B cell (primary cell): ENCODE measurements around the gene VWA8. TPM values are rescaled to one million over a fixed set of nuclear protein-coding genes. Genes with fewer than 3 reads are reported as not detected.

Source experiments
- ATAC-seq: fragments of 200-7000 bp; cut with Tn5 transposase; one replicate; pipeline ENCODE4 v1.10.0; 2021; ENCODE audit warnings: low read depth, mild to moderate bottlenecking, moderate number of reproducible peaks, moderate library complexity
- CTCF ChIA-PET: fragments of 350-600 bp; sonication (Branson Sonifier 250); formaldehyde crosslinking; loops from one replicate; lab custom pipeline; 2021; ENCODE audit warnings: antibody characterized with exemption, inconsistent platforms; lab: Charles Lee
- POLR2A ChIA-PET: fragments of 350-600 bp; sonication (Branson Sonifier 250); formaldehyde crosslinking; loops from one replicate; lab custom pipeline; 2021; ENCODE audit warnings: antibody characterized with exemption; lab: Charles Lee
- DNase-seq: peaks from one replicate; pipeline ENCODE4 v3.0.0; 2013
- H2AFZ ChIP-seq: 2 replicates; pipeline ENCODE4 v1.6.1; 2012; ENCODE audit warnings: mild to moderate bottlenecking, low read depth, low read length; ENCODE audit not compliant: insufficient read depth, poor library complexity, severe bottlenecking
- H3K27ac ChIP-seq, 2 donors: 1 replicate in 1 of 2; 2 replicates in 1 of 2; pipeline ENCODE4 v1.5.1; 2012 to 2013; ENCODE audit warnings: low read length in 2 of 2, mild to moderate bottlenecking in 2 of 2, moderate library complexity in 1 of 2
- H3K27me3 ChIP-seq, 4 experiments: fragments of 200-600 bp in 1 of 4; sonication (generic) in 1 of 4; replicated peaks in 1 of 4; 1 replicate in 2 of 4; 2 replicates in 2 of 4; pipeline versions ENCODE4 v1.6.1 to v1.7.0; 2013 to 2016; ENCODE audit warnings: low read length in 3 of 4, mild to moderate bottlenecking in 2 of 4, mixed read lengths in 1 of 4, moderate library complexity in 1 of 4; ENCODE audit not compliant: insufficient read depth in 4 of 4, control insufficient read depth in 3 of 4; ENCODE audit errors: control extremely low read depth in 1 of 4
- H3K36me3 ChIP-seq, 2 experiments: replicated peaks in 1 of 2; 1 replicate in 1 of 2; 2 replicates in 1 of 2; pipeline versions ENCODE4 v1.6.1 to v1.7.1; 2013; ENCODE audit warnings: low read length in 1 of 2; ENCODE audit not compliant: insufficient read depth in 2 of 2, control insufficient read depth in 1 of 2; ENCODE audit errors: control extremely low read depth in 1 of 2, extremely low read depth in 1 of 2
- H3K4me1 ChIP-seq, 2 donors: fragments of 200-600 bp in 1 of 2; sonication (generic) in 1 of 2; 1 replicate in 1 of 2; 2 replicates in 1 of 2; pipeline versions ENCODE4 v1.5.1 to v1.6.1; 2013 to 2017; ENCODE audit warnings: low read length in 2 of 2; ENCODE audit not compliant: control insufficient read depth in 2 of 2, insufficient read depth in 2 of 2
- H3K4me2 ChIP-seq: replicated peaks from 2 replicates; pipeline ENCODE3; 2012; ENCODE audit warnings: mild to moderate bottlenecking, low read depth, low read length; ENCODE audit not compliant: poor library complexity, severe bottlenecking
- H3K4me3 ChIP-seq, 5 experiments: fragments of 200-600 bp in 1 of 5; sonication (generic) in 1 of 5; 1 replicate in 3 of 5; 2 replicates in 2 of 5; pipeline versions ENCODE4 v1.5.1 to v1.7.0; 2011 to 2016; ENCODE audit warnings: low read length in 4 of 5, mild to moderate bottlenecking in 4 of 5, low read depth in 2 of 5, control low read depth in 1 of 5, moderate library complexity in 1 of 5; ENCODE audit not compliant: insufficient read depth in 1 of 5; ENCODE audit errors: control extremely low read depth in 1 of 5, extremely low read depth in 1 of 5
- H3K79me2 ChIP-seq: fragments of 200-600 bp; sonication (generic); one replicate; pipeline ENCODE4 v1.6.0; 2016; ENCODE audit warnings: low read length; ENCODE audit not compliant: control insufficient read depth, insufficient read depth
- H3K9ac ChIP-seq: fragments of 200-600 bp; sonication (generic); 2 replicates; pipeline ENCODE4 v1.6.1; 2017; ENCODE audit warnings: mild to moderate bottlenecking, low read length, moderate library complexity
- H3K9me3 ChIP-seq, 3 donors: one replicate each; pipeline versions ENCODE4 v1.6.1 to v1.7.1; 2013; ENCODE audit warnings: low read length in 2 of 3; ENCODE audit not compliant: control insufficient read depth in 2 of 3, insufficient read depth in 1 of 3; ENCODE audit errors: control extremely low read depth in 1 of 3
- H4K20me1 ChIP-seq: 2 replicates; pipeline ENCODE4 v1.6.0; 2012; ENCODE audit warnings: mild to moderate bottlenecking, low read length; ENCODE audit not compliant: insufficient read depth, control insufficient read depth, poor library complexity, severe bottlenecking
- H3K27ac Mint-ChIP-seq: one replicate; pipeline ENCODE4 v1.8.0; 2021; ENCODE audit warnings: mixed read lengths
- H3K27me3 Mint-ChIP-seq: one replicate; pipeline ENCODE4 v1.8.0; 2021; ENCODE audit warnings: mixed read lengths
- H3K4me1 Mint-ChIP-seq: one replicate; pipeline ENCODE4 v1.8.0; 2021; ENCODE audit warnings: mixed read lengths
- H3K4me3 Mint-ChIP-seq: one replicate; pipeline ENCODE4 v1.8.0; 2021; ENCODE audit warnings: mixed read lengths
- H3K9me3 Mint-ChIP-seq: one replicate; pipeline ENCODE4 v1.8.0; 2022; ENCODE audit warnings: mixed read lengths; ENCODE audit not compliant: insufficient read depth
- EZH2 ChIP-seq: IDR thresholded peaks from 2 replicates; pipeline ENCODE4 v1.6.1; 2012; ENCODE audit warnings: borderline replicate concordance, low read depth, mild to moderate bottlenecking, moderate library complexity, low read length; ENCODE audit not compliant: insufficient read depth, poor library complexity, severe bottlenecking
- WGBS: methylation state at CpG from one replicate; pipeline ENCODE4 v1.1.5; 2013; ENCODE audit warnings: missing lambda C conversion rate; ENCODE audit not compliant: insufficient coverage; 5-methylcytosine and 5-hydroxymethylcytosine counted together
- intact Hi-C: fragments of 100-400 bp; cut with micrococcal nuclease; formaldehyde crosslinking; loops from one replicate; pipeline ENCODE4 v1.10.0; 2022
- polyA plus RNA-seq: library from polyadenylated mRNA; depleted of rRNA; stranded (reverse); fragments of >200 nt; gene quantifications from 2 replicates; pipeline ENCODE4 v1.2.3, GENCODE V29; 2012
- total RNA-seq, 2 donors: library from RNA; stranded (reverse); fragments of 120-200 nt in 1 of 2; gene quantifications; 1 replicate in 1 of 2; 2 replicates in 1 of 2; pipeline versions ENCODE4 v1.2.3 to v1.2.4, GENCODE V29; 2013 to 2022
- TF ChIP-seq, protein P1 (sequence below): fragments of 200-600 bp; IDR thresholded peaks from one replicate; pipeline ENCODE4 v1.8.0; 2022; ENCODE audit warnings: antibody characterized with exemption, mild to moderate bottlenecking

VWA8 gene
- total and polyA plus RNA-seq, 2 donors (not counting 1 experiment from before 2014, with no cell fraction given) = 6.0 to 19.7 TPM

DNA sequence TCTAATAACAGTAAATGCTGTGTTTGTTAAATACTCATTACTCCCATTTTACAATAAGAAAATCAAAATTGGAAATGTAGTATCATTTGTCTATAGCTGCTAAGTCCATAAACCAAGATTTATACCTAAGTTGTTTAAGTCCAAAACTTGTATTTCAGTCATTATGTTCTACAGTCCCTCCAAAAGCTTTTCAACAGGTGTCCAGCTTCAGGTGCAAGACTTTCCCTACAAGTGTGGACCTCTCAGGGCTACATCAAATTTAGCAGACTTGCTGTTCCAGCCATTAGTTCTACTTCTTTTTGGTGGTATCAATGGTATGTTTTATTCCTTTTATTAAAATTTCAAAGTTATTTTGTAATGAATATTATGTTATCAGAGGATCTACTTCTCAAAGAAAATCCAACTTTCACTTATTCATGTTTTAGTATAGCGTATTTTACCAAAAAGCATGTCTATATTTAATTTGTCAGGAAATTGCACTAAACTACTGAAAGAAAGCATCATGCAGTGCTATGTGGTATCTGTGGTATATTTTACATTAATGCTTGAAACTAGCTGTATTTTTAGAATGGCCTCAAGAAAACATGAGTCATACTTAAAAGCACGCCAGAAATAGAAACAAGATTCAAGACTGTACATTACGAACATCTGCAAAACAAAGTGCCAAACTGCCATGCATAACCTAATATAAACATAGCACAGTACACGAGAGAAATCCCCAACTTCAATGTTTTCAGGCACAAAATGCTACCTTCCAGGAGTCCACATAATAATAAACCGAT is 44.5 kb downstream of the VWA8 start:
- intact Hi-C loops = loop anchor here (2.0 to 5.0 kb wide), 2 partner anchors 44 to 121 kb away; partner anchors contain the start of gene VWA8
- no peaks in the 10 kb centered on the region for H3K36me3 ChIP-seq
- H3K9ac ChIP-seq = peak overlapping the region; percentile 36
- ATAC-seq = peak; percentile 83
- peaks cover 11% of the 10 kb centered on the region for H4K20me1 ChIP-seq
- Mint-ChIP-seq H3K27ac (peak overlapping the region; percentile 8), H3K4me1 (peaks cover 36% of the 10 kb centered on the region), H3K27me3 (no peaks in the 10 kb centered on the region), H3K9me3 (no peaks in the 10 kb centered on the region), H3K4me3 (peak overlapping the region; percentile 34)
- peak; percentile 28 for DNase-seq
- H2AFZ ChIP-seq = no peak overlapping the region
- peaks cover 27% of the 10 kb centered on the region for H3K79me2 ChIP-seq
- 0% methylated on average over 2 of the region's 5 CpGs for WGBS
- POLR2A ChIA-PET = no interaction called here
- H3K4me3 ChIP-seq = no peak overlapping the region
- peak overlapping the region; percentile 52 for H3K4me2 ChIP-seq
- peaks cover 12 to 21% of the 10 kb centered on the region in 2 donors for H3K4me1 ChIP-seq
- TF ChIP-seq, protein P1, sequence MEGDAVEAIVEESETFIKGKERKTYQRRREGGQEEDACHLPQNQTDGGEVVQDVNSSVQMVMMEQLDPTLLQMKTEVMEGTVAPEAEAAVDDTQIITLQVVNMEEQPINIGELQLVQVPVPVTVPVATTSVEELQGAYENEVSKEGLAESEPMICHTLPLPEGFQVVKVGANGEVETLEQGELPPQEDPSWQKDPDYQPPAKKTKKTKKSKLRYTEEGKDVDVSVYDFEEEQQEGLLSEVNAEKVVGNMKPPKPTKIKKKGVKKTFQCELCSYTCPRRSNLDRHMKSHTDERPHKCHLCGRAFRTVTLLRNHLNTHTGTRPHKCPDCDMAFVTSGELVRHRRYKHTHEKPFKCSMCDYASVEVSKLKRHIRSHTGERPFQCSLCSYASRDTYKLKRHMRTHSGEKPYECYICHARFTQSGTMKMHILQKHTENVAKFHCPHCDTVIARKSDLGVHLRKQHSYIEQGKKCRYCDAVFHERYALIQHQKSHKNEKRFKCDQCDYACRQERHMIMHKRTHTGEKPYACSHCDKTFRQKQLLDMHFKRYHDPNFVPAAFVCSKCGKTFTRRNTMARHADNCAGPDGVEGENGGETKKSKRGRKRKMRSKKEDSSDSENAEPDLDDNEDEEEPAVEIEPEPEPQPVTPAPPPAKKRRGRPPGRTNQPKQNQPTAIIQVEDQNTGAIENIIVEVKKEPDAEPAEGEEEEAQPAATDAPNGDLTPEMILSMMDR = no peak
- TF ChIP-seq EZH2 = no peak
- no peaks in the 10 kb centered on the region for H3K27me3 ChIP-seq
- peak overlapping the region; percentile 4 to 32 for H3K27ac ChIP-seq
- no peaks in the 10 kb centered on the region for H3K9me3 ChIP-seq
- CTCF ChIA-PET = no interaction called here

DNA sequence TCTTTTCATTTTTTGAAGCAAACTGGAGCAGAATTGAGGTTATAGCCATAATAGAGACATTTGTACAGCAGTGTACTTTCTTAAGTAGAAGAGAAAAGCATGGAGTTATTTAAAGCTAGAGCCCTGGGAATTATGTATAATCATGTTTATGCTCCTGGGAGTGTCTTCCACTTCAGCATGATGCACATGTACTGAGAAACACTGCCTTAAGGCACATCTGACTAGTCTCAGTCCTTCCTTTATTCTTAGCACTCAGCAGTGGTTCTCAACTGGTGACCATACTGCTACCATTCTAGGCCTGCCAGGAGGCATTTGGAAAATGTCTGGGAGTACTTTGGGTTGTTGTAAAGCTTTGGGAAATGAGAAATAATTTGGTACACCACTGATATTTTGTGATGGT is 45.8 kb downstream of the VWA8 start:
- peaks cover 11% of the 10 kb centered on the region for H4K20me1 ChIP-seq
- H3K9me3 ChIP-seq = no peaks in the 10 kb centered on the region
- no peaks in the 10 kb centered on the region for H3K27me3 Mint-ChIP-seq
- no peak overlapping the region for H3K4me3 ChIP-seq
- H3K4me2 ChIP-seq = no peak overlapping the region
- H3K36me3 ChIP-seq = no peaks in the 10 kb centered on the region
- H2AFZ ChIP-seq = no peak overlapping the region
- TF ChIP-seq, protein P1 = no peak
- no peak for TF ChIP-seq EZH2
- H3K27ac Mint-ChIP-seq = no peak overlapping the region
- no peak overlapping the region for H3K27ac ChIP-seq
- no peak overlapping the region for H3K9ac ChIP-seq
- intact Hi-C loops = loop anchor here (5.0 kb wide), 1 partner anchor 122 kb away; no protein-coding TSS in a partner anchor
- DNase-seq (no peak), ATAC-seq (no peak)
- H3K4me1 Mint-ChIP-seq = peaks cover 30% of the 10 kb centered on the region
- no peaks in the 10 kb centered on the region for H3K9me3 Mint-ChIP-seq
- ChIA-PET CTCF (no interaction called here), POLR2A (no interaction called here)
- peaks cover 12 to 21% of the 10 kb centered on the region in 2 donors for H3K4me1 ChIP-seq
- no peaks in the 10 kb centered on the region for H3K27me3 ChIP-seq
- H3K4me3 Mint-ChIP-seq = no peak overlapping the region
- H3K79me2 ChIP-seq = peaks cover 26% of the 10 kb centered on the region
